B cell (primary cell): ENCODE data around the gene MYT1. TPM values are rescaled to one million over a fixed set of nuclear protein-coding genes. Genes with fewer than 3 reads are reported as not detected.

Source experiments
- ATAC-seq: fragments of 200-7000 bp; cut with Tn5 transposase; one replicate; pipeline ENCODE4 v1.10.0; 2021; ENCODE audit warnings: low read depth, mild to moderate bottlenecking, moderate number of reproducible peaks, moderate library complexity
- CTCF ChIA-PET: fragments of 350-600 bp; sonication (Branson Sonifier 250); formaldehyde crosslinking; loops from one replicate; lab custom pipeline; 2021; ENCODE audit warnings: antibody characterized with exemption, inconsistent platforms; lab: Charles Lee
- POLR2A ChIA-PET: fragments of 350-600 bp; sonication (Branson Sonifier 250); formaldehyde crosslinking; loops from one replicate; lab custom pipeline; 2021; ENCODE audit warnings: antibody characterized with exemption; lab: Charles Lee
- DNase-seq: peaks from one replicate; pipeline ENCODE4 v3.0.0; 2013
- H2AFZ ChIP-seq: 2 replicates; pipeline ENCODE4 v1.6.1; 2012; ENCODE audit warnings: mild to moderate bottlenecking, low read depth, low read length; ENCODE audit not compliant: insufficient read depth, poor library complexity, severe bottlenecking
- H3K27ac ChIP-seq, 2 donors: 1 replicate in 1 of 2; 2 replicates in 1 of 2; pipeline ENCODE4 v1.5.1; 2012 to 2013; ENCODE audit warnings: low read length in 2 of 2, mild to moderate bottlenecking in 2 of 2, moderate library complexity in 1 of 2
- H3K27me3 ChIP-seq, 4 experiments: fragments of 200-600 bp in 1 of 4; sonication (generic) in 1 of 4; replicated peaks in 1 of 4; 1 replicate in 2 of 4; 2 replicates in 2 of 4; pipeline versions ENCODE4 v1.6.1 to v1.7.0; 2013 to 2016; ENCODE audit warnings: low read length in 3 of 4, mild to moderate bottlenecking in 2 of 4, mixed read lengths in 1 of 4, moderate library complexity in 1 of 4; ENCODE audit not compliant: insufficient read depth in 4 of 4, control insufficient read depth in 3 of 4; ENCODE audit errors: control extremely low read depth in 1 of 4
- H3K36me3 ChIP-seq, 2 experiments: replicated peaks in 1 of 2; 1 replicate in 1 of 2; 2 replicates in 1 of 2; pipeline versions ENCODE4 v1.6.1 to v1.7.1; 2013; ENCODE audit warnings: low read length in 1 of 2; ENCODE audit not compliant: insufficient read depth in 2 of 2, control insufficient read depth in 1 of 2; ENCODE audit errors: control extremely low read depth in 1 of 2, extremely low read depth in 1 of 2
- H3K4me1 ChIP-seq, 2 donors: fragments of 200-600 bp in 1 of 2; sonication (generic) in 1 of 2; 1 replicate in 1 of 2; 2 replicates in 1 of 2; pipeline versions ENCODE4 v1.5.1 to v1.6.1; 2013 to 2017; ENCODE audit warnings: low read length in 2 of 2; ENCODE audit not compliant: control insufficient read depth in 2 of 2, insufficient read depth in 2 of 2
- H3K4me2 ChIP-seq: replicated peaks from 2 replicates; pipeline ENCODE3; 2012; ENCODE audit warnings: mild to moderate bottlenecking, low read depth, low read length; ENCODE audit not compliant: poor library complexity, severe bottlenecking
- H3K4me3 ChIP-seq, 5 experiments: fragments of 200-600 bp in 1 of 5; sonication (generic) in 1 of 5; 1 replicate in 3 of 5; 2 replicates in 2 of 5; pipeline versions ENCODE4 v1.5.1 to v1.7.0; 2011 to 2016; ENCODE audit warnings: low read length in 4 of 5, mild to moderate bottlenecking in 4 of 5, low read depth in 2 of 5, control low read depth in 1 of 5, moderate library complexity in 1 of 5; ENCODE audit not compliant: insufficient read depth in 1 of 5; ENCODE audit errors: control extremely low read depth in 1 of 5, extremely low read depth in 1 of 5
- H3K79me2 ChIP-seq: fragments of 200-600 bp; sonication (generic); one replicate; pipeline ENCODE4 v1.6.0; 2016; ENCODE audit warnings: low read length; ENCODE audit not compliant: control insufficient read depth, insufficient read depth
- H3K9ac ChIP-seq: fragments of 200-600 bp; sonication (generic); 2 replicates; pipeline ENCODE4 v1.6.1; 2017; ENCODE audit warnings: mild to moderate bottlenecking, low read length, moderate library complexity
- H3K9me3 ChIP-seq, 3 donors: one replicate each; pipeline versions ENCODE4 v1.6.1 to v1.7.1; 2013; ENCODE audit warnings: low read length in 2 of 3; ENCODE audit not compliant: control insufficient read depth in 2 of 3, insufficient read depth in 1 of 3; ENCODE audit errors: control extremely low read depth in 1 of 3
- H4K20me1 ChIP-seq: 2 replicates; pipeline ENCODE4 v1.6.0; 2012; ENCODE audit warnings: mild to moderate bottlenecking, low read length; ENCODE audit not compliant: insufficient read depth, control insufficient read depth, poor library complexity, severe bottlenecking
- H3K27ac Mint-ChIP-seq: one replicate; pipeline ENCODE4 v1.8.0; 2021; ENCODE audit warnings: mixed read lengths
- H3K27me3 Mint-ChIP-seq: one replicate; pipeline ENCODE4 v1.8.0; 2021; ENCODE audit warnings: mixed read lengths
- H3K4me1 Mint-ChIP-seq: one replicate; pipeline ENCODE4 v1.8.0; 2021; ENCODE audit warnings: mixed read lengths
- H3K4me3 Mint-ChIP-seq: one replicate; pipeline ENCODE4 v1.8.0; 2021; ENCODE audit warnings: mixed read lengths
- H3K9me3 Mint-ChIP-seq: one replicate; pipeline ENCODE4 v1.8.0; 2022; ENCODE audit warnings: mixed read lengths; ENCODE audit not compliant: insufficient read depth
- CTCF ChIP-seq: fragments of 200-600 bp; IDR thresholded peaks from one replicate; pipeline ENCODE4 v1.8.0; 2022; ENCODE audit warnings: antibody characterized with exemption, mild to moderate bottlenecking
- EZH2 ChIP-seq: IDR thresholded peaks from 2 replicates; pipeline ENCODE4 v1.6.1; 2012; ENCODE audit warnings: borderline replicate concordance, low read depth, mild to moderate bottlenecking, moderate library complexity, low read length; ENCODE audit not compliant: insufficient read depth, poor library complexity, severe bottlenecking
- WGBS: methylation state at CpG from one replicate; pipeline ENCODE4 v1.1.5; 2013; ENCODE audit warnings: missing lambda C conversion rate; ENCODE audit not compliant: insufficient coverage; 5-methylcytosine and 5-hydroxymethylcytosine counted together
- intact Hi-C: fragments of 100-400 bp; cut with micrococcal nuclease; formaldehyde crosslinking; loops from one replicate; pipeline ENCODE4 v1.10.0; 2022
- polyA plus RNA-seq: library from polyadenylated mRNA; depleted of rRNA; stranded (reverse); fragments of >200 nt; gene quantifications from 2 replicates; pipeline ENCODE4 v1.2.3, GENCODE V29; 2012
- total RNA-seq, 2 donors: library from RNA; stranded (reverse); fragments of 120-200 nt in 1 of 2; gene quantifications; 1 replicate in 1 of 2; 2 replicates in 1 of 2; pipeline versions ENCODE4 v1.2.3 to v1.2.4, GENCODE V29; 2013 to 2022

Gene MYT1
- total and polyA plus RNA-seq, 2 donors (not counting 1 experiment from before 2014, with no cell fraction given), result 0.49 to 42.2 TPM

GRCh38 chr20:64138276-64138815, 25.9 kb upstream of the MYT1 start:
- no peaks in the 10 kb centered on the region for H3K4me1 Mint-ChIP-seq
- H3K9me3 Mint-ChIP-seq, result no peaks in the 10 kb centered on the region
- ChIA-PET POLR2A (no interaction called here), CTCF (no interaction called here)
- Histone ChIP-seq H3K9me3 (no peaks in the 10 kb centered on the region), H4K20me1 (no peaks in the 10 kb centered on the region), H3K27me3 (no peaks in the 10 kb centered on the region), H2AFZ (no peak overlapping the region), H3K4me1 (no peaks in the 10 kb centered on the region), H3K27ac (no peak overlapping the region), H3K4me3 (no peak overlapping the region), H3K36me3 (no peaks in the 10 kb centered on the region), H3K9ac (no peak overlapping the region), H3K4me2 (no peak overlapping the region), H3K79me2 (no peaks in the 10 kb centered on the region)
- DNase-seq (no peak), ATAC-seq (no peak)
- intact Hi-C loops, result no loop called here
- no peak overlapping the region for H3K4me3 Mint-ChIP-seq
- H3K27ac Mint-ChIP-seq, result no peak overlapping the region
- TF ChIP-seq EZH2 (no peak), CTCF (no peak)
- 93% methylated on average over 17 of the region's 18 CpGs for WGBS
- H3K27me3 Mint-ChIP-seq, result peaks cover 17% of the 10 kb centered on the region

GRCh38 chr20:64139199-64140060, 24.8 kb upstream of the MYT1 start:
- CTCF ChIA-PET, result no interaction called here
- no peak overlapping the region for H3K4me2 ChIP-seq
- no peaks in the 10 kb centered on the region for H4K20me1 ChIP-seq
- no peak overlapping the region for H3K27ac Mint-ChIP-seq
- no peak overlapping the region for H3K9ac ChIP-seq
- intact Hi-C loops, result no loop called here
- peaks cover 0 to 1% (median 0%) of the 10 kb centered on the region in 3 donors for H3K9me3 ChIP-seq
- H3K4me3 Mint-ChIP-seq, result no peak overlapping the region
- peaks cover 19% of the 10 kb centered on the region for H3K27me3 Mint-ChIP-seq
- H2AFZ ChIP-seq, result no peak overlapping the region
- DNase-seq (no peak), ATAC-seq (no peak)
- POLR2A ChIA-PET, result no interaction called here
- no peaks in the 10 kb centered on the region for H3K27me3 ChIP-seq
- H3K4me1 ChIP-seq, result no peaks in the 10 kb centered on the region
- no peaks in the 10 kb centered on the region for H3K79me2 ChIP-seq
- H3K4me3 ChIP-seq, result no peak overlapping the region
- no peaks in the 10 kb centered on the region for H3K36me3 ChIP-seq
- WGBS, result 88% methylated on average over 21 of the region's 21 CpGs
- H3K27ac ChIP-seq, result no peak overlapping the region
- peaks cover 2% of the 10 kb centered on the region for H3K9me3 Mint-ChIP-seq
- H3K4me1 Mint-ChIP-seq, result no peaks in the 10 kb centered on the region
- TF ChIP-seq CTCF (no peak), EZH2 (no peak)
